ENCODE measurements around the gene SYNE1. TPM values are rescaled to one million over a fixed set of nuclear protein-coding genes. Genes with fewer than 3 reads are reported as not detected.

The SYNE1 gene
- total RNA-seq, 1 experiment from 2014 or later, result 3.0 TPM

DNA sequence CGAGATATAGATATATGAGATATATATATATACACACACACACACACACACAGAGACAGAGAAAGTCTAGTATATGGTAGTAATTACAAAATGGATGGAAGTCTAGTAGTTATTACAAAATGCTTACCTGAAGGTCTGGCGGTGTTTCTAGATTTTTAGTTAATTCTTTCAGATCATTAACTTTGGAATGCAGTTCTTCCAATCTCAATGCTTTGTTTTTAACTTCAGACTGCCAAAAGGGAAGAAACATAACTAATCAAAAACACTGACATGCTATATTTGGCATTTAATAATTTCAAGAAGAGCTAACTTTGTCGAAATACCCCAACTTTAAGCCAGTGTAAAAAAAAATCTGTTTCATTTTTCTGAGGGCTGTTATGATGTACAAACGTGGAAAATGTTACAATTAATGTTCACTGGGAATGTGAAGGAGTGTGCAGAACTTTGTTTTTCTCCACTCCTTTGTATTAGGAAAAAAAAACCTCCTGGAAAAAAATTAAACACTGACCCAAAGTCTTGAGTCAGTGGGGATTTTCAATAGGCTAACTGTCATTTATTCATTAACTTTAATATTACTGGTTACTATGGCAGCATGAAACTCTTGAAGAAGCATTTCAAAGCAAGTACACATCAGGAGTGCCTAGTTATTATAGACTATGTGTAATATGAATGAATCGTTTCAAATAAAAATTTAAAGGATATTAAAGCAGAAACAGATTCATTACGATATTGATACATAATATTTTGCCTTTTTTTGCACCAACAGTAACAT lies 232.9 kb downstream of the SYNE1 start:
- no peaks in the 10 kb centered on the region for H4K20me1 ChIP-seq (ENCODE audit: control insufficient read depth, insufficient read depth, insufficient read length)
- no peak overlapping the region for H3K4ac ChIP-seq (ENCODE audit: low read depth, low read length)
- H3K79me1 ChIP-seq (ENCODE audit: insufficient read depth, low read depth, low read length, poor library complexity, severe bottlenecking), result no peaks in the 10 kb centered on the region
- no peak overlapping the region for H3K27ac ChIP-seq (ENCODE audit: insufficient read length, low read depth, low read length)
- TF ChIP-seq, protein P1, sequence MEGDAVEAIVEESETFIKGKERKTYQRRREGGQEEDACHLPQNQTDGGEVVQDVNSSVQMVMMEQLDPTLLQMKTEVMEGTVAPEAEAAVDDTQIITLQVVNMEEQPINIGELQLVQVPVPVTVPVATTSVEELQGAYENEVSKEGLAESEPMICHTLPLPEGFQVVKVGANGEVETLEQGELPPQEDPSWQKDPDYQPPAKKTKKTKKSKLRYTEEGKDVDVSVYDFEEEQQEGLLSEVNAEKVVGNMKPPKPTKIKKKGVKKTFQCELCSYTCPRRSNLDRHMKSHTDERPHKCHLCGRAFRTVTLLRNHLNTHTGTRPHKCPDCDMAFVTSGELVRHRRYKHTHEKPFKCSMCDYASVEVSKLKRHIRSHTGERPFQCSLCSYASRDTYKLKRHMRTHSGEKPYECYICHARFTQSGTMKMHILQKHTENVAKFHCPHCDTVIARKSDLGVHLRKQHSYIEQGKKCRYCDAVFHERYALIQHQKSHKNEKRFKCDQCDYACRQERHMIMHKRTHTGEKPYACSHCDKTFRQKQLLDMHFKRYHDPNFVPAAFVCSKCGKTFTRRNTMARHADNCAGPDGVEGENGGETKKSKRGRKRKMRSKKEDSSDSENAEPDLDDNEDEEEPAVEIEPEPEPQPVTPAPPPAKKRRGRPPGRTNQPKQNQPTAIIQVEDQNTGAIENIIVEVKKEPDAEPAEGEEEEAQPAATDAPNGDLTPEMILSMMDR (conservative IDR thresholded peaks at IDR 0.05), result no peak
- H3K23ac ChIP-seq (ENCODE audit: insufficient read length, low read depth, low read length), result no peak overlapping the region
- H2BK15ac ChIP-seq (ENCODE audit: low read depth, low read length), result no peak overlapping the region
- no peaks in the 10 kb centered on the region for H3K9me3 ChIP-seq (ENCODE audit: control insufficient read depth, low read depth, low read length)
- H2BK12ac ChIP-seq (ENCODE audit: insufficient read length, low read depth, low read length), result no peak overlapping the region
- Mint-ChIP-seq H3K27me3 (ENCODE audit: low read depth) (no peaks in the 10 kb centered on the region), H3K4me3 (no peak overlapping the region), H3K27ac (no peak overlapping the region), H3K4me1 (peaks cover 5% of the 10 kb centered on the region in 2 experiments), H3K36me3 (ENCODE audit: insufficient read depth in 1 of 3, low read depth in 3 of 3) (no peaks in the 10 kb centered on the region), H3K9me3 (no peaks in the 10 kb centered on the region; a peak in 1 of 5 replicates)
- H3K18ac ChIP-seq (ENCODE audit: insufficient read length, low read depth, low read length), result no peak overlapping the region
- H3K9ac ChIP-seq (ENCODE audit: extremely low read depth, insufficient read length, low read length), result no peak overlapping the region
- H3K79me2 ChIP-seq (ENCODE audit: insufficient read depth, low read length), result no peaks in the 10 kb centered on the region
- H4K5ac ChIP-seq (ENCODE audit: insufficient read length, low read depth, low read length), result no peak overlapping the region
- DNase-seq, result no peak
- H3K27me3 ChIP-seq (ENCODE audit: insufficient read depth, low read length), result no peaks in the 10 kb centered on the region
- no peak overlapping the region for H3T11ph ChIP-seq (ENCODE audit: low read length)
- no peak overlapping the region for H4K91ac ChIP-seq (ENCODE audit: insufficient read length, low read depth, low read length)
- H3K56ac ChIP-seq (ENCODE audit: insufficient read length, low read depth, low read length), result no peak overlapping the region
- no peak overlapping the region for H3K4me2 ChIP-seq (ENCODE audit: insufficient read depth, insufficient read length, low read length)
- no peak overlapping the region for H2BK20ac ChIP-seq (ENCODE audit: low read depth, low read length, poor library complexity, severe bottlenecking)
- no peak overlapping the region for H2AFZ ChIP-seq (ENCODE audit: low read length)
- H3K14ac ChIP-seq (ENCODE audit: insufficient read depth, low read length), result no peak overlapping the region
- no peak overlapping the region for H2BK5ac ChIP-seq (ENCODE audit: insufficient read length, low read length)
- H2BK120ac ChIP-seq (ENCODE audit: low read depth, low read length, poor library complexity, severe bottlenecking), result no peak overlapping the region
- WGBS (ENCODE audit: extremely low coverage, insufficient read length, low lambda C conversion rate), result no CpG with 5 or more reads among the region's 6 CpGs
- H3K23me2 ChIP-seq (ENCODE audit: insufficient read length, low read depth, low read length, poor library complexity, severe bottlenecking), result no peaks in the 10 kb centered on the region
- H2AK5ac ChIP-seq (ENCODE audit: insufficient read length, low read length), result no peak overlapping the region
- H4K8ac ChIP-seq (replicated peaks; ENCODE audit: insufficient read length, low read depth, low read length), result no peak overlapping the region
- no peaks in the 10 kb centered on the region; the same call in 1 of the 2 replicates for H3K4me1 ChIP-seq (ENCODE audit: insufficient read depth, low read length)
